MM.1S (cell line): Measurements from ENCODE around the gene LILRA2.
"Not testable (repeated sequence)": the region's sequence is repeated elsewhere in the genome, so short reads cannot be mapped to it uniquely, and the experiment has no call there.

Experiments used
- DNase-seq: peaks from one replicate; pipeline ENCODE4 v3.0.0-alpha.2; 2015
- H2AFZ ChIP-seq: fragments of 300-600 bp; sonication (generic); 2 replicates; pipeline ENCODE4 v1.6.0; 2016; ENCODE audit warnings: antibody characterized with exemption, low read length
- H3F3A ChIP-seq: fragments of 300-600 bp; sonication (generic); 2 replicates; pipeline ENCODE4 v1.6.1; 2016; ENCODE audit warnings: mild to moderate bottlenecking, antibody characterized with exemption, low read length, moderate library complexity, mixed read lengths; ENCODE audit not compliant: insufficient read depth
- H3K27ac ChIP-seq: fragments of 300-600 bp; sonication (generic); 2 replicates; pipeline ENCODE4 v1.5.1; 2016; ENCODE audit warnings: mild to moderate bottlenecking, low read length
- H3K27me3 ChIP-seq: fragments of 300-600 bp; sonication (generic); replicated peaks from 2 replicates; pipeline ENCODE4 v1.6.0; 2016; ENCODE audit warnings: low read length; ENCODE audit not compliant: insufficient read depth
- H3K36me3 ChIP-seq: fragments of 300-600 bp; sonication (generic); replicated peaks from 2 replicates; pipeline ENCODE4 v1.6.1; 2016; ENCODE audit warnings: mild to moderate bottlenecking, low read length, mixed read lengths; ENCODE audit not compliant: insufficient read depth
- H3K4me1 ChIP-seq: fragments of 300-600 bp; sonication (generic); 2 replicates; pipeline ENCODE4 v1.6.1; 2016; ENCODE audit warnings: low read length, mixed read lengths
- H3K4me2 ChIP-seq: fragments of 300-600 bp; sonication (generic); 2 replicates; pipeline ENCODE4 v1.6.0; 2016; ENCODE audit warnings: low read depth, low read length
- H3K4me3 ChIP-seq: fragments of 300-600 bp; sonication (generic); 2 replicates; pipeline ENCODE4 v1.5.1; 2016; ENCODE audit warnings: low read length, mixed read lengths
- H3K79me2 ChIP-seq: fragments of 300-600 bp; sonication (generic); 2 replicates; pipeline ENCODE4 v1.6.1; 2016; ENCODE audit warnings: mixed run types, low read length, mixed read lengths
- H3K9ac ChIP-seq: fragments of 300-600 bp; sonication (generic); 2 replicates; pipeline ENCODE4 v1.6.1; 2016; ENCODE audit warnings: low read length, mixed read lengths
- H3K9me2 ChIP-seq: fragments of 300-600 bp; sonication (generic); replicated peaks from 2 replicates; pipeline ENCODE4 v1.6.1; 2016; ENCODE audit warnings: mild to moderate bottlenecking, low read length, mixed read lengths; ENCODE audit not compliant: insufficient read depth
- H3K9me3 ChIP-seq: fragments of 300-600 bp; sonication (generic); replicated peaks from 2 replicates; pipeline ENCODE4 v1.6.1; 2016; ENCODE audit warnings: mild to moderate bottlenecking, low read length, mixed read lengths; ENCODE audit not compliant: insufficient read depth
- H4K20me1 ChIP-seq: fragments of 300-600 bp; sonication (generic); 2 replicates; pipeline ENCODE4 v1.6.1; 2016; ENCODE audit warnings: mild to moderate bottlenecking, low read length, moderate library complexity, mixed read lengths; ENCODE audit not compliant: insufficient read depth
- EZH2 ChIP-seq: fragments of 300-600 bp; sonication (generic); optimal IDR thresholded peaks from 2 replicates; pipeline ENCODE3; 2017; ENCODE audit warnings: low read depth, mild to moderate bottlenecking, antibody characterized with exemption, low read length, mixed read lengths
- EZH2phosphoT487 ChIP-seq: fragments of 300-600 bp; sonication (generic); IDR thresholded peaks from 2 replicates; pipeline ENCODE4 v1.6.1; 2018; ENCODE audit warnings: antibody characterized with exemption, low read length
- TF ChIP-seq, protein P1 (sequence below): fragments of 300-600 bp; sonication (generic); IDR thresholded peaks from 2 replicates; pipeline ENCODE4 v1.5.1; 2016; ENCODE audit warnings: antibody characterized with exemption, low read length, mixed read lengths

LILRA2 gene

GRCh38 chr19:54626757-54627156 is 53.2 kb downstream of the LILRA2 start:
- no peaks in the 10 kb centered on the region for H3F3A ChIP-seq
- H3K9ac ChIP-seq: no peak overlapping the region
- no peaks in the 10 kb centered on the region for H3K79me2 ChIP-seq
- H3K4me1 ChIP-seq: no peaks in the 10 kb centered on the region
- no peaks in the 10 kb centered on the region for H3K36me3 ChIP-seq
- peaks cover 79% of the 10 kb centered on the region for H3K27me3 ChIP-seq
- no peaks in the 10 kb centered on the region for H3K9me2 ChIP-seq
- no peak overlapping the region for H3K4me3 ChIP-seq
- no peak overlapping the region for H3K27ac ChIP-seq
- no peak overlapping the region for H2AFZ ChIP-seq
- H3K9me3 ChIP-seq: no peaks in the 10 kb centered on the region
- no peak overlapping the region for H3K4me2 ChIP-seq
- TF ChIP-seq EZH2 (no peak), EZH2phosphoT487 (no peak)
- TF ChIP-seq, protein P1, sequence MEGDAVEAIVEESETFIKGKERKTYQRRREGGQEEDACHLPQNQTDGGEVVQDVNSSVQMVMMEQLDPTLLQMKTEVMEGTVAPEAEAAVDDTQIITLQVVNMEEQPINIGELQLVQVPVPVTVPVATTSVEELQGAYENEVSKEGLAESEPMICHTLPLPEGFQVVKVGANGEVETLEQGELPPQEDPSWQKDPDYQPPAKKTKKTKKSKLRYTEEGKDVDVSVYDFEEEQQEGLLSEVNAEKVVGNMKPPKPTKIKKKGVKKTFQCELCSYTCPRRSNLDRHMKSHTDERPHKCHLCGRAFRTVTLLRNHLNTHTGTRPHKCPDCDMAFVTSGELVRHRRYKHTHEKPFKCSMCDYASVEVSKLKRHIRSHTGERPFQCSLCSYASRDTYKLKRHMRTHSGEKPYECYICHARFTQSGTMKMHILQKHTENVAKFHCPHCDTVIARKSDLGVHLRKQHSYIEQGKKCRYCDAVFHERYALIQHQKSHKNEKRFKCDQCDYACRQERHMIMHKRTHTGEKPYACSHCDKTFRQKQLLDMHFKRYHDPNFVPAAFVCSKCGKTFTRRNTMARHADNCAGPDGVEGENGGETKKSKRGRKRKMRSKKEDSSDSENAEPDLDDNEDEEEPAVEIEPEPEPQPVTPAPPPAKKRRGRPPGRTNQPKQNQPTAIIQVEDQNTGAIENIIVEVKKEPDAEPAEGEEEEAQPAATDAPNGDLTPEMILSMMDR: no peak
- no peak for DNase-seq
- H4K20me1 ChIP-seq: no peaks in the 10 kb centered on the region

DNA sequence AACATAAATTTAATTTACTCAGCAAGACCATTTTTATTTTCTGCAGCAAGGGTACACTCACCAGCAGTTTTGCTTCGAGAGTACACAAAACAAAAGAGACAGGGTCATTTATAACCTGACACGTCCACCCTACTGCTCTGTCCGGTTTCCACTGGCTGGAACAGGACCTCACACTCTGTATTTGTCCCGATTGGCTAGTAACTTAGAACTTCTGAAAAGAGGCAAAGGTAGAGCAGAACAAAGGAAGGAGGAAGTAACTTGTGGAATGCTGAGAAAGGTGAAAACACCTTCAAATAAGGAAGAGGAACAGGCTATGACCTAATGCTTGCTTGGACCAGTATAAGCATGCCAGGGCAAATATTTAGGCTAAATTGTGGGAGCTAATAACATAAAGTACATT is 54.3 kb downstream of the LILRA2 start:
- not testable (repeated sequence) for H3K4me1 ChIP-seq, H3K9ac ChIP-seq, H3K4me3 ChIP-seq, H3K9me3 ChIP-seq, DNase-seq, H3K9me2 ChIP-seq, H2AFZ ChIP-seq, H3K36me3 ChIP-seq, H3K4me2 ChIP-seq, H3F3A ChIP-seq, H3K27ac ChIP-seq, H3K79me2 ChIP-seq, H4K20me1 ChIP-seq
- H3K27me3 ChIP-seq: peaks cover 79% of the 10 kb centered on the region

DNA sequence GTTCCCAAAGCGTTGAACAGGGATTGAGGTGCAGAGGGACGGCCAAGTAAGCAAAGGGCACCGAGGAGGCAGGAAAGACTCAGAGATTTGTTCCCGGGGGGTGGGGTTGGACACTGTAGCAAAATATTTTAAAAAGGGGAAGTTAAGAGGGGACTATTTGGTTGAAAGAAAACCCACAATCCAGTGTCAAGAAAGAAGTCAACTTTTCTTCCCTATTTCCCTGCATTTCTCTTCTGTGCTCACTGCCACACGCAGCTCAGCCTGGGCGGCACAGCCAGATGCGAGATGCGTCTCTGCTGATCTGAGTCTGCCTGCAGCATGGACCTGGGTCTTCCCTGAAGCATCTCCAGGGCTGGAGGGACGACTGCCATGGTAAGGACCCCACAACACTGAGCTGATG is 56.7 kb downstream of the LILRA2 start, which contains the start of gene LILRB1:
Gene LILRB1 (plus strand): TSS at position 223 of the 400 bp plus-strand sequence. CDS start 590 bp downstream, outside the sequence.
- not testable (repeated sequence) for H3K4me3 ChIP-seq, H3K79me2 ChIP-seq, DNase-seq, H3K9me2 ChIP-seq, H3K36me3 ChIP-seq, H3K27ac ChIP-seq, H4K20me1 ChIP-seq, H3F3A ChIP-seq, H2AFZ ChIP-seq, H3K4me2 ChIP-seq, H3K9me3 ChIP-seq, H3K4me1 ChIP-seq, H3K9ac ChIP-seq
- peaks cover 79% of the 10 kb centered on the region for H3K27me3 ChIP-seq

GRCh38 chr19:54630782-54631181 is 57.2 kb downstream of the LILRA2 start:
- TF ChIP-seq EZH2 (no peak), EZH2phosphoT487 (no peak)
- TF ChIP-seq, protein P1: no peak
- DNase-seq: no peak
- no peak overlapping the region for H2AFZ ChIP-seq
- no peaks in the 10 kb centered on the region for H3K4me1 ChIP-seq
- H3K27me3 ChIP-seq: peaks cover 80% of the 10 kb centered on the region
- H3K36me3 ChIP-seq: no peaks in the 10 kb centered on the region
- no peak overlapping the region for H3K4me2 ChIP-seq
- no peaks in the 10 kb centered on the region for H3K9me3 ChIP-seq
- no peaks in the 10 kb centered on the region for H3F3A ChIP-seq
- no peak overlapping the region for H3K4me3 ChIP-seq
- no peak overlapping the region for H3K27ac ChIP-seq
- H3K79me2 ChIP-seq: no peaks in the 10 kb centered on the region
- H4K20me1 ChIP-seq: no peaks in the 10 kb centered on the region
- H3K9ac ChIP-seq: no peak overlapping the region
- no peaks in the 10 kb centered on the region for H3K9me2 ChIP-seq

DNA sequence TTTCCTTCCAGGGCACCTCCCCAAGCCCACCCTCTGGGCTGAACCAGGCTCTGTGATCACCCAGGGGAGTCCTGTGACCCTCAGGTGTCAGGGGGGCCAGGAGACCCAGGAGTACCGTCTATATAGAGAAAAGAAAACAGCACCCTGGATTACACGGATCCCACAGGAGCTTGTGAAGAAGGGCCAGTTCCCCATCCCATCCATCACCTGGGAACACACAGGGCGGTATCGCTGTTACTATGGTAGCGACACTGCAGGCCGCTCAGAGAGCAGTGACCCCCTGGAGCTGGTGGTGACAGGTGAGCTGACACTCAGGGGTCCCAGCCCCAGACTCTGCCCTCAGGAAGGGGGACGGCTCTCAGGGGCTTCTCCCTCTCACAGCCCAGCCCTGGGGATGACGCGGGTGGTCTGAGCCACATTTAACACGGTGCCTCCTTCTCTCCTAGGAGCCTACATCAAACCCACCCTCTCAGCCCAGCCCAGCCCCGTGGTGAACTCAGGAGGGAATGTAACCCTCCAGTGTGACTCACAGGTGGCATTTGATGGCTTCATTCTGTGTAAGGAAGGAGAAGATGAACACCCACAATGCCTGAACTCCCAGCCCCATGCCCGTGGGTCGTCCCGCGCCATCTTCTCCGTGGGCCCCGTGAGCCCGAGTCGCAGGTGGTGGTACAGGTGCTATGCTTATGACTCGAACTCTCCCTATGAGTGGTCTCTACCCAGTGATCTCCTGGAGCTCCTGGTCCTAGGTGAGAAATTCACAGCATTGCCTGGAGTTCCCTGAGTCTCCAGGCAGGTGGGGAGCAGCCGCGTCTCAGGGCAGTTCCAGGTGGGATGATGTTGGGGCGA is 58.1 kb downstream of the LILRA2 start:
- not testable (repeated sequence) for H3K9me3 ChIP-seq

DNA sequence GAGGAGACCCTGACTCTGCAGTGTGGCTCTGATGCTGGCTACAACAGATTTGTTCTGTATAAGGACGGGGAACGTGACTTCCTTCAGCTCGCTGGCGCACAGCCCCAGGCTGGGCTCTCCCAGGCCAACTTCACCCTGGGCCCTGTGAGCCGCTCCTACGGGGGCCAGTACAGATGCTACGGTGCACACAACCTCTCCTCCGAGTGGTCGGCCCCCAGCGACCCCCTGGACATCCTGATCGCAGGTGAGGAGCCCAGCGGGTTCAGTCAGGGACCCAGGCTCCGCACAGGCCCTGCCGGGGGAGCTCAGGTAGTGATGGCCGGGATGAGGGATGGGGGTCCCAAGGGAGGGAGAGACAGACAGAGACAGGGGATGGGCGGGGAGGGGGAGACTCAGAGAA is 58.9 kb downstream of the LILRA2 start:
- H3K27ac ChIP-seq, H3K4me2 ChIP-seq, H4K20me1 ChIP-seq, H3K9me3 ChIP-seq, H3K4me1 ChIP-seq, H3F3A ChIP-seq, H3K79me2 ChIP-seq, DNase-seq, H2AFZ ChIP-seq, H3K9me2 ChIP-seq, H3K36me3 ChIP-seq, H3K4me3 ChIP-seq, H3K9ac ChIP-seq: not testable (repeated sequence)
- peaks cover 78% of the 10 kb centered on the region for H3K27me3 ChIP-seq

More for the DNA sequence above, 58.1 kb downstream of the LILRA2 start:
- H2AFZ ChIP-seq, H3K9ac ChIP-seq, DNase-seq, H3K9me2 ChIP-seq, H4K20me1 ChIP-seq, H3K4me2 ChIP-seq, H3K4me1 ChIP-seq, H3K36me3 ChIP-seq, H3F3A ChIP-seq, H3K79me2 ChIP-seq, H3K27ac ChIP-seq, H3K4me3 ChIP-seq: not testable (repeated sequence)
- peaks cover 78% of the 10 kb centered on the region for H3K27me3 ChIP-seq
